DMS153 treated with DMSO at 0.1 percent for 48 hours (cell line): Measurements from ENCODE around the gene FAM24A.
A peak's percentile ranks its signal among the peaks of the same experiment; 100 is the strongest.

Experiments used
- DNase-seq: peaks from one replicate; lab custom pipeline; 2025; ENCODE audit not compliant: unreplicated experiment; lab: John Stamatoyannopoulos, UW

The FAM24A gene

GRCh38 chr10:122930140-122930539, 19.7 kb downstream of the FAM24A start:
- no peak for DNase-seq

- DNase-seq: no peak
These were observed 20.9 kb downstream of the FAM24A start for GRCh38 chr10:122931088-122931906.

- no peak for DNase-seq
These were observed 28.9 kb downstream of the FAM24A start for GRCh38 chr10:122939133-122939855.

GRCh38 chr10:122939856-122940543, 29.6 kb downstream of the FAM24A start:
- DNase-seq: no peak

- DNase-seq: no peak
These were observed 38.9 kb downstream of the FAM24A start for GRCh38 chr10:122949296-122949695.

GRCh38 chr10:122953902-122954730, 43.7 kb downstream of the FAM24A start, which contains the start of gene C10orf88:
Gene C10orf88, minus strand, starts transcription at chr10:122954227. Its CDS starts 49 bp downstream, at chr10:122954178.
- peak; percentile 99 for DNase-seq

GRCh38 chr10:122954731-122955050, 44.3 kb downstream of the FAM24A start:
- no peak for DNase-seq

- no peak for DNase-seq
These were observed 45.5 kb downstream of the FAM24A start for GRCh38 chr10:122955892-122956291.

GRCh38 chr10:122957474-122957873, 47.1 kb downstream of the FAM24A start:
- DNase-seq: no peak

- no peak for DNase-seq
These were observed 52.0 kb downstream of the FAM24A start for GRCh38 chr10:122962405-122962804.
